ACC112 (cell line): ENCODE data around the gene XPNPEP2.

Source experiments
- H2AFZ ChIP-seq: fragments of 200-600 bp; sonication (generic); one replicate; pipeline ENCODE4 v1.6.0; 2017; ENCODE audit warnings: antibody characterized with exemption, low read length; ENCODE audit not compliant: unreplicated experiment
- H3K27ac ChIP-seq: fragments of 200-600 bp; sonication (generic); 2 replicates; pipeline ENCODE4 v1.5.1; 2014; ENCODE audit warnings: low read depth, mild to moderate bottlenecking, antibody characterized with exemption, low read length, moderate library complexity
- H3K27me3 ChIP-seq: fragments of 200-600 bp; sonication (generic); 2 replicates; pipeline ENCODE4 v1.6.1; 2014; ENCODE audit warnings: mild to moderate bottlenecking, antibody characterized with exemption, low read length, moderate library complexity, mixed read lengths; ENCODE audit not compliant: insufficient read depth
- H3K36me3 ChIP-seq: fragments of 200-600 bp; sonication (generic); 2 replicates; pipeline ENCODE4 v1.6.1; 2016; ENCODE audit warnings: mild to moderate bottlenecking, antibody characterized with exemption, low read length, moderate library complexity, mixed read lengths; ENCODE audit not compliant: insufficient read depth
- H3K4me1 ChIP-seq: fragments of 200-600 bp; sonication (generic); one replicate; pipeline ENCODE4 v1.6.1; 2016; ENCODE audit warnings: low read length, mixed read lengths; ENCODE audit not compliant: insufficient read depth, unreplicated experiment, control insufficient read depth
- H3K4me3 ChIP-seq: fragments of 200-600 bp; sonication (generic); 2 replicates; pipeline ENCODE4 v1.5.1; 2014; ENCODE audit warnings: mild to moderate bottlenecking, low read depth, low read length
- H3K79me2 ChIP-seq: fragments of 200-600 bp; sonication (generic); one replicate; pipeline ENCODE4 v1.6.0; 2016; ENCODE audit warnings: low read length; ENCODE audit not compliant: control insufficient read depth, unreplicated experiment, insufficient read depth

XPNPEP2 gene, protein sequence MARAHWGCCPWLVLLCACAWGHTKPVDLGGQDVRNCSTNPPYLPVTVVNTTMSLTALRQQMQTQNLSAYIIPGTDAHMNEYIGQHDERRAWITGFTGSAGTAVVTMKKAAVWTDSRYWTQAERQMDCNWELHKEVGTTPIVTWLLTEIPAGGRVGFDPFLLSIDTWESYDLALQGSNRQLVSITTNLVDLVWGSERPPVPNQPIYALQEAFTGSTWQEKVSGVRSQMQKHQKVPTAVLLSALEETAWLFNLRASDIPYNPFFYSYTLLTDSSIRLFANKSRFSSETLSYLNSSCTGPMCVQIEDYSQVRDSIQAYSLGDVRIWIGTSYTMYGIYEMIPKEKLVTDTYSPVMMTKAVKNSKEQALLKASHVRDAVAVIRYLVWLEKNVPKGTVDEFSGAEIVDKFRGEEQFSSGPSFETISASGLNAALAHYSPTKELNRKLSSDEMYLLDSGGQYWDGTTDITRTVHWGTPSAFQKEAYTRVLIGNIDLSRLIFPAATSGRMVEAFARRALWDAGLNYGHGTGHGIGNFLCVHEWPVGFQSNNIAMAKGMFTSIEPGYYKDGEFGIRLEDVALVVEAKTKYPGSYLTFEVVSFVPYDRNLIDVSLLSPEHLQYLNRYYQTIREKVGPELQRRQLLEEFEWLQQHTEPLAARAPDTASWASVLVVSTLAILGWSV

DNA sequence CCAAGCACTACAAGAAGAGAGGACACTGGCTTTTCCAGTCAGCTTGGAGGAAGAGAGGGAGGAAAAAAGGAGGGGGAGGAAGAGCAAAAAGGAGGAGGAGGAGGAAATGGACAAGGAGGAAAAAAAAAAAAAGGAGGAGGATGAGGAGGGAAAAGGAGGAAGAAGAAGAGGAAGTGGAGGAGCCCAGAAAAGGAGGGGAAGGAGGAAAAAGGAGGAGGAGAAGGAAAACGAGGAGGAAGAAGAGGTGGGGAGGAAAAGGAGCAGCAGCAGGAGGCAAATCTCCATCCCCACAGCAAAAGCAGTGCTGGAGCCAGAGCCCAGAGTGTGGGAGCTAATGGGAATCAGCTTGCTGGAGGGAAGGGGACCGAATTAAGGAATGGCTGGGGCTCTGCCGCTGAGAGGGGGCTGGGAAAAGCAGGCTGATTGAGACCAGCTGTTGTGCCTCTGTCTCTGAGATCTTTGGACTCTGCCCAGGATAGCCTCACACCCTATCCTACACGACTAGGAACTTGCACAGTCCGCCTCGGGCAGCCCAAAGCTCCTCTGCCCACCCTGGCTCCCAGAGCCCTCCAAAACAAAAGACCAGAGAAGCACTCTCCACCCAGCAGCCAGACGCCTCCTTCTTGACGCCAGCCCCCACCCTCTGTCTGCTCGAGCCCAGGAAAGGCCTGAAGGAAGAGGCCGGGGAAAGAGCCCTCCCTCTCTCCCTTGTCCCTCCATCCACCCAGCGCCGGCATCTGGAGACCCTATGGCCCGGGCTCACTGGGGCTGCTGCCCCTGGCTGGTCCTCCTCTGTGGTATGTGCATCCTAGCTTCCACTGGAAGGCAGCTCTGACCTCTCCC, at the start of gene XPNPEP2:
Gene XPNPEP2, plus strand, starts transcription at position 514 of the 843 bp plus-strand sequence. Its CDS starts 235 bp downstream, at position 749.
- Histone ChIP-seq H3K27ac (no peak within 1 kb of the TSS), H3K36me3 (no peaks in the 10 kb centered on the region), H3K79me2 (no peaks in the 10 kb centered on the region), H2AFZ (peak within 1 kb of the TSS; percentile 50), H3K4me1 (peaks cover 8% of the 10 kb centered on the region), H3K27me3 (no peaks in the 10 kb centered on the region), H3K4me3 (no peak within 1 kb of the TSS)

DNA sequence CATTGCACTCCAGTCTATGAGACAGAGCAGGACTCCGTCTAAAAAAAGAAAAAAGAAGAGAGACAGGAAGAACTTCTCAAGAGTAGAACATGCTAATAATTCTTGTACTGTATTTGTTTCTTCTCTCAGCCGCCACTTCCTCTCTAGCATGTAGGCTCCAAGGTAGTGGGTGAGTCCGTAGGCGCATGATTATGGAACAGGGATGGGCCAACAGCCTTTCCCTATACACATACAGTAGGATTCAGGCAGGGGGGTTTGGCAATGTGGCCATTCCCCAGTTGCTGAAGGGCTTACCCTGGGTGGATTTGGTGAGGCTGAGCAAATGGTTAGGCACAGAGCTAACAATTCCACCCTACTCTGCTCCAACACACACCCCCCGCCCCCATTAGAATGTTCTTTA, 49.0 kb upstream of the XPNPEP2 start:
- Histone ChIP-seq H3K27ac (no peak overlapping the region), H3K4me1 (no peaks in the 10 kb centered on the region), H3K27me3 (no peaks in the 10 kb centered on the region), H3K36me3 (no peaks in the 10 kb centered on the region), H3K4me3 (no peak overlapping the region), H2AFZ (no peak overlapping the region), H3K79me2 (no peaks in the 10 kb centered on the region)

DNA sequence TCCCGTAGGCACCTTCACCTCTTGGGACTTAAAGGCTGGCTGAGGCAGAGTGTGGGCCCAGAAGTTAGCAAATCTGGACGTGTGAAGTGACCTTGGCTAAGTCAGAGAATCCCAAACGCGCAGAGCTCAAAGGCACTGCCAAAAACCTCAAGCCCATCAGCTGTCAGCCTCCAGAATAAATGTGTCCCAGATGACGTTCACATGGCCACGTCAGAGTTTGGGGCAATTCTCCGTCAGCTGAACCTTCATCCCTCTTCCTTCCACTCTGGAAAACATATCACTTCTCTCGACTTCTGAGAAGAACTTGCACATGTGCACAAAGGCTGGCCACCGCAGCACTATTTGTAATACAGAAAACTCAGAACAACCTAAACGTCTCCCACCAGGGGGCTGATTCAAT, 48.3 kb upstream of the XPNPEP2 start:
- Histone ChIP-seq H3K27ac (no peak overlapping the region), H3K4me3 (no peak overlapping the region), H3K36me3 (no peaks in the 10 kb centered on the region), H3K4me1 (no peaks in the 10 kb centered on the region), H3K79me2 (no peaks in the 10 kb centered on the region), H2AFZ (no peak overlapping the region), H3K27me3 (no peaks in the 10 kb centered on the region)

DNA sequence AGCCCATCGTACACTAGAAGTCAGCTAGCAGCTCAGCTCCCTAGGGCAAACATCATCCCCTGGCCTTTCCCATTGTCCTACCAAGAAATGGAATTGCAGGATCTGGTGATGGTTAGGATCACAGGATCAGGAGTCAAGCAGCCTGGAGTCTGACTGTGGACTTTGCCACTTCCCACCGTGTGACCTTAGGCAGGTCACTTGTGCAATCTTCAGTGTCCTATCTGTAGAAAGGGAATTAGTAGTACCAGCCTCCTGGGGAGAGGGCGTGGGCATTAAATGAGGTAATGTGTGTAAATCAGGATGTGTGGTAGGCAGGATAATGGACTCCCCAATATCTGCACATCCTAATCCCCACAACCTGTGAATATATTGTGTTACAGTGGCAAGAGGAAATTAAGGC, 45.4 kb upstream of the XPNPEP2 start:
- no peaks in the 10 kb centered on the region for H3K36me3 ChIP-seq
- no peaks in the 10 kb centered on the region for H3K4me1 ChIP-seq
- H3K27me3 ChIP-seq = no peaks in the 10 kb centered on the region
- no peak overlapping the region for H2AFZ ChIP-seq
- H3K27ac ChIP-seq = no peak overlapping the region
- no peak overlapping the region for H3K4me3 ChIP-seq
- H3K79me2 ChIP-seq = no peaks in the 10 kb centered on the region

- no peak overlapping the region for H3K27ac ChIP-seq
- H3K4me3 ChIP-seq = no peak overlapping the region
- no peaks in the 10 kb centered on the region for H3K4me1 ChIP-seq
- no peak overlapping the region for H2AFZ ChIP-seq
- H3K79me2 ChIP-seq = no peaks in the 10 kb centered on the region
- no peaks in the 10 kb centered on the region for H3K36me3 ChIP-seq
- no peaks in the 10 kb centered on the region for H3K27me3 ChIP-seq
These were observed 44.0 kb upstream of the XPNPEP2 start for GRCh38 chrX:129694805-129695204.

GRCh38 chrX:129695535-129695934, 43.2 kb upstream of the XPNPEP2 start:
- H3K27me3 ChIP-seq = no peaks in the 10 kb centered on the region
- H3K79me2 ChIP-seq = no peaks in the 10 kb centered on the region
- H3K36me3 ChIP-seq = no peaks in the 10 kb centered on the region
- H3K4me3 ChIP-seq = no peak overlapping the region
- H3K27ac ChIP-seq = no peak overlapping the region
- H3K4me1 ChIP-seq = no peaks in the 10 kb centered on the region
- no peak overlapping the region for H2AFZ ChIP-seq

- Histone ChIP-seq H3K4me3 (no peak overlapping the region), H3K27me3 (no peaks in the 10 kb centered on the region), H3K4me1 (no peaks in the 10 kb centered on the region), H3K36me3 (no peaks in the 10 kb centered on the region), H3K27ac (no peak overlapping the region), H3K79me2 (no peaks in the 10 kb centered on the region), H2AFZ (no peak overlapping the region)
These were observed 42.8 kb upstream of the XPNPEP2 start for GRCh38 chrX:129695937-129696336.

- H3K4me1 ChIP-seq = no peaks in the 10 kb centered on the region
- no peaks in the 10 kb centered on the region for H3K36me3 ChIP-seq
- H2AFZ ChIP-seq = no peak overlapping the region
- H3K4me3 ChIP-seq = no peak overlapping the region
- no peaks in the 10 kb centered on the region for H3K79me2 ChIP-seq
- no peak overlapping the region for H3K27ac ChIP-seq
- H3K27me3 ChIP-seq = no peaks in the 10 kb centered on the region
These were observed 42.2 kb upstream of the XPNPEP2 start for GRCh38 chrX:129696463-129697155.

DNA sequence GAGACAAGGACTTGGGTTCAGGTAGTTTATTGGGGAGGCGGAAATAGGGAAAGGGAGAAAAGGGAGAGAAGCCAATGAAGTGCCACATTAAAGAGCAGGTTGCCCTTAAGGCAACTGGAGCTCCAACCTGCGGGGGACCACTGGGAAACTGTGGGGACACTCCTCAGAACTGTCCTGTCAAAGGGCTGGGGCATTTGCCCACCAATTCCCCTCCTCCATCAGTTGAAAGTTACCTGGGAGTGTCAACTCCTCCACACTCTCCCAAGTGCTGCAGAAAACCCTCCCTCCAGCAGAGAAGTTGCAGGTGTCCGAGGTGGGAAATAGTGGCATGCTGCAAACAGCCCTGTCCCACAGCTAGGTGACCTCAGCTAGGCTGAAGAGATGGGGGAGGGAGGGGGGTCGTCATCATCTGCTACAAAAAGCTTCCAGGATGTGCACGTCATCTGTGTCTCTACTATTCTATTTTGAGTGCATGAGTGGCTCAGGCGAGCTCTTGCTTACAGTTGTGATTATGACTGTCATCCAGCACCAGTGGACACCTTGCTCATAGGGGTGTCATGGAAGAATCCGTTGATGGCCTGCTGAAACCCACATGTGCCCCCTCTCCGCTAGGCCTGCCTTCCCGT, 41.5 kb upstream of the XPNPEP2 start:
- Histone ChIP-seq H3K36me3 (no peaks in the 10 kb centered on the region), H2AFZ (no peak overlapping the region), H3K27ac (no peak overlapping the region), H3K79me2 (no peaks in the 10 kb centered on the region), H3K4me3 (no peak overlapping the region), H3K4me1 (no peaks in the 10 kb centered on the region), H3K27me3 (no peaks in the 10 kb centered on the region)

GRCh38 chrX:129698150-129698549, 40.6 kb upstream of the XPNPEP2 start:
- no peaks in the 10 kb centered on the region for H3K36me3 ChIP-seq

More at GRCh38 chrX:129698150-129698549, 40.6 kb upstream of the XPNPEP2 start:
- Histone ChIP-seq H3K27ac (no peak overlapping the region), H3K79me2 (no peaks in the 10 kb centered on the region), H3K27me3 (no peaks in the 10 kb centered on the region), H2AFZ (no peak overlapping the region), H3K4me3 (no peak overlapping the region), H3K4me1 (no peaks in the 10 kb centered on the region)
